T47D (cell line): ENCODE data around the gene HOXD1.

Source experiments
- DNase-seq, 2 experiments: peaks; one replicate each; pipeline versions ENCODE4 v3.0.0 to v3.0.0-alpha.2; 2011 to 2012; ENCODE audit warnings: low read depth in 1 of 2, low spot score in 1 of 2
- JUND ChIP-seq: IDR thresholded peaks from 2 replicates; pipeline ENCODE4 v1.6.1; 2012; ENCODE audit warnings: low read depth
- in situ Hi-C: cut with HindIII; loops from 2 replicates; pipeline ENCODE4 v1.10.0; 2016; ENCODE audit warnings: low sequenced_read_pairs, low pct_unique_long_range_greater_than_20kb

Gene HOXD1

GRCh38 chr2:176227874-176228273 lies 39.4 kb downstream of the HOXD1 start:
- no peak for TF ChIP-seq JUND
- in situ Hi-C loops: no loop called here
- DNase-seq: no peak

GRCh38 chr2:176234156-176234555 lies 45.7 kb downstream of the HOXD1 start:
- in situ Hi-C loops: no loop called here
- TF ChIP-seq JUND: no peak
- no peak for DNase-seq

- no peak for TF ChIP-seq JUND
- DNase-seq: no peak
- in situ Hi-C loops: no loop called here
Measured at GRCh38 chr2:176234940-176235339, 46.5 kb downstream of the HOXD1 start.

GRCh38 chr2:176237456-176237855 lies 49.0 kb downstream of the HOXD1 start:
- DNase-seq: no peak
- in situ Hi-C loops: no loop called here
- no peak for TF ChIP-seq JUND

- TF ChIP-seq JUND: no peak
- DNase-seq: no peak
- in situ Hi-C loops: no loop called here
Measured at GRCh38 chr2:176239031-176239430, 50.6 kb downstream of the HOXD1 start.

GRCh38 chr2:176240301-176240700 lies 51.8 kb downstream of the HOXD1 start:
- in situ Hi-C loops: no loop called here
- TF ChIP-seq JUND: no peak
- no peak for DNase-seq
